ENCODE data around the gene STAB2. TPM values are rescaled to one million over a fixed set of nuclear protein-coding genes. Genes with fewer than 3 reads are reported as not detected.

The STAB2 gene
- total and polyA plus RNA-seq, 10 donors = 9.7 to 320 (median 200) TPM

DNA sequence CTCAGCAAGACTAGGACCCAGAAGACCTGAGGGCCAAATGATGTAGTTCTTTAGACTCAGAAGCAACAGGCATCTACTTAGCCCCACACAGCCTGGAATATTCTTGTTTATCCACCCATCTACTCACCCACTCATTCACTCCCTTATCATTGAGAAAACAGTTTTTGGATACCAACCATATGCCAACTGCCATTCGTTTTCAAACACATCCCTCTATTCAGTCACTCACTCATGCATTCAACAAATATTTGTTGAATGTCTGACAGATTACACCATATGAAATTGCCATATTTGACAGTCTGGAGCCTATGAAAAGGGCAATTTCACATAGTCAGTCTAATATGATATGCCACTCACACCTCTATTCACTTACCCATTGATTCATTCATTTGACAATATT lies 150.8 kb downstream of the STAB2 start:
- peaks cover 0 to 3% (median 0%) of the 10 kb centered on the region in 7 donors for H3K27me3 ChIP-seq (replicated peaks in 1 of 7)
- intact Hi-C loops (cut with DNase I; ENCODE audit: low total_unique reads) = no loop called here
- H3K36me3 ChIP-seq = peaks cover 0 to 47% (median 0%) of the 10 kb centered on the region in 6 donors
- no peak overlapping the region for H3K4me3 ChIP-seq
- DNase-seq = no peak
- WGBS, 5 donors = 51 to 80% (median 71%) methylated on average over 1 of the region's 1 CpG
- TF ChIP-seq POLR2A (IDR thresholded peaks at IDR 0.05) (no peak), POLR2AphosphoS5 (IDR thresholded peaks at IDR 0.05) (no peak)
- TF ChIP-seq, protein P1, sequence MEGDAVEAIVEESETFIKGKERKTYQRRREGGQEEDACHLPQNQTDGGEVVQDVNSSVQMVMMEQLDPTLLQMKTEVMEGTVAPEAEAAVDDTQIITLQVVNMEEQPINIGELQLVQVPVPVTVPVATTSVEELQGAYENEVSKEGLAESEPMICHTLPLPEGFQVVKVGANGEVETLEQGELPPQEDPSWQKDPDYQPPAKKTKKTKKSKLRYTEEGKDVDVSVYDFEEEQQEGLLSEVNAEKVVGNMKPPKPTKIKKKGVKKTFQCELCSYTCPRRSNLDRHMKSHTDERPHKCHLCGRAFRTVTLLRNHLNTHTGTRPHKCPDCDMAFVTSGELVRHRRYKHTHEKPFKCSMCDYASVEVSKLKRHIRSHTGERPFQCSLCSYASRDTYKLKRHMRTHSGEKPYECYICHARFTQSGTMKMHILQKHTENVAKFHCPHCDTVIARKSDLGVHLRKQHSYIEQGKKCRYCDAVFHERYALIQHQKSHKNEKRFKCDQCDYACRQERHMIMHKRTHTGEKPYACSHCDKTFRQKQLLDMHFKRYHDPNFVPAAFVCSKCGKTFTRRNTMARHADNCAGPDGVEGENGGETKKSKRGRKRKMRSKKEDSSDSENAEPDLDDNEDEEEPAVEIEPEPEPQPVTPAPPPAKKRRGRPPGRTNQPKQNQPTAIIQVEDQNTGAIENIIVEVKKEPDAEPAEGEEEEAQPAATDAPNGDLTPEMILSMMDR (IDR thresholded peaks at IDR 0.05 in 8 of 11, conservative IDR thresholded peaks at IDR 0.05 in 3 of 11) = no peak
- H3K27ac ChIP-seq = no peak overlapping the region
- H3K9me3 ChIP-seq = no peaks in the 10 kb centered on the region
- H3K4me1 ChIP-seq = peaks cover 0 to 9% (median 0%) of the 10 kb centered on the region in 6 donors

DNA sequence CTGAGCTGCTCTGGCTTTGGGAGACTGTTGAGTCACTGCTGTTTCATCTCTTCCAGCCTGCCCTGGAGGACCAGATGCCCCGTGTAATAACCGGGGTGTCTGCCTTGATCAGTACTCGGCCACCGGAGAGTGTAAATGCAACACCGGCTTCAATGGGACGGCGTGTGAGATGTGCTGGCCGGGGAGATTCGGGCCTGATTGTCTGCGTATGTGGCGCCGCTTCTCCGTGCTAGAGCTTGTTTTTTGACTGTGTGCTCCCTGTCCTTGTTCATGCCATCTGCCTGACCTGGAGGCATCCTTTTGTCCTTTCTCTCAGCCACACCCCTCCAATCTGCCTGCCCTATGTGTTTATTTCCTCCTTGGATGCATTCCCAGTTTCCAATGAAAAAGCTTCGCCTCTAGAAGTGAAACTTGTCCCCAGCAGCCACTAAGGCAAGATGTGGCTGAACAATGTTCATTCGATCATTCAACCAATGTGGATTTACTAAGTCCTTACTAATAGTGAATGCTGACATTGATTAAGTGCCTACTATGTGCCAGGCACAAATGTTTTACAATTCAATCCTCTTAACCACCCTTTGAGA lies 155.4 kb downstream of the STAB2 start:
- Histone ChIP-seq H3K9me3 (no peaks in the 10 kb centered on the region), H3K27ac (peak overlapping the region in 5 of 8 donors; percentile 4 to 64 (median 55)), H3K36me3 (peaks cover 0 to 47% (median 7%) of the 10 kb centered on the region in 6 donors), H3K4me3 (no peak overlapping the region), H3K4me1 (peaks cover 0 to 9% (median 0%) of the 10 kb centered on the region in 6 donors), H3K27me3 (replicated peaks in 1 of 7) (no peaks in the 10 kb centered on the region)
- DNase-seq = no peak
- WGBS, 5 donors = 62 to 86% (median 72%) methylated on average over 15 of the region's 15 CpGs
- intact Hi-C loops (cut with DNase I; ENCODE audit: low total_unique reads) = no loop called here
- TF ChIP-seq POLR2AphosphoS5 (IDR thresholded peaks at IDR 0.05) (peak in 2 of 3 donors; percentile 56 to 75), POLR2A (IDR thresholded peaks at IDR 0.05) (no peak)
- TF ChIP-seq, protein P1 (IDR thresholded peaks at IDR 0.05 in 8 of 11, conservative IDR thresholded peaks at IDR 0.05 in 3 of 11) = no peak

DNA sequence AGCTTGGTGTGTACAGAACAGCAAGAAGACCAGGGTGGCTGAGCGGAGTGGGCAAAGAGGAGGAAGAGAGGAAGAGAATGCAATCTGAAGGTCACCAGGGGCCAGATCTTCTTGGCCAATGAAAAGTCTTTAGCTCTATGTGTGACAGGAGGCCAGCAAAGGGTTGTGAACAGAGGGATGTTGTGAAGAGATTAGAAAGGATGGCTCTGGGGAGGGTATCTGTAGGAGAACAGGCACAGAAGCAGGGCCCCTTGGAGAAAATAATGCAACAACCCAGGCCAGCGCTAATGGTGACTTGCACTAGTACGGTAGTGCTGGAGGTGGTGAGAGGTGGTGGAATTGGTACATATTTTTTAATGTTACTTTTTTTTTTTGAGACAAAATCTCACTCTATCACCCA lies 156.7 kb downstream of the STAB2 start:
- TF ChIP-seq POLR2A (IDR thresholded peaks at IDR 0.05) (no peak), POLR2AphosphoS5 (IDR thresholded peaks at IDR 0.05) (no peak)
- TF ChIP-seq, protein P1 (IDR thresholded peaks at IDR 0.05 in 8 of 11, conservative IDR thresholded peaks at IDR 0.05 in 3 of 11) = no peak
- H3K27ac ChIP-seq = peak overlapping the region in 2 of 8 donors; percentile 4 to 42
- 95 to 98% (median 97%) methylated on average over 3 of the region's 3 CpGs for WGBS, 5 donors
- no peak overlapping the region for H3K4me3 ChIP-seq
- no peaks in the 10 kb centered on the region for H3K27me3 ChIP-seq (replicated peaks in 1 of 7)
- peaks cover 0 to 49% (median 8%) of the 10 kb centered on the region in 6 donors for H3K36me3 ChIP-seq
- intact Hi-C loops (cut with DNase I; ENCODE audit: low total_unique reads) = no loop called here
- H3K9me3 ChIP-seq = no peaks in the 10 kb centered on the region
- DNase-seq = no peak
- peaks cover 0 to 9% (median 0%) of the 10 kb centered on the region in 6 donors for H3K4me1 ChIP-seq

DNA sequence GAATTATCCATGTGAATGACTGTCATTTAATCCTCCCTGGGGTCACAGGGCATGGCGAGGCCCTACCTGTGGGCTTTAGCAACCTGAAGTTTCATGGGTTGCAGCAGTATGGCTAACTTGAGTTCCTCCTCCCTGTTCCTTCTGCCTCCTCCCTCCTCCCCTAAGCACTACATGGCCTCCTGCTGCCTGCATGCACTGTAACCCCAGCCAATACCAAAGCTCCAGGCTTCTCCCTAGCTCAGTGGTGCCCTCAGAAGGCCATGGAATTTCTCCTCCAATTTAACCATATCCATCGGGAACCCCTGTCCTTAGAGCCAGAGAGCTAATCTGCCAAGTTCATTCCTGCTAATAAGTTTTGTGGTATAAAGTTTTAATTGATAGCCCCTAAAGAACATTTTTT lies 158.9 kb downstream of the STAB2 start:
- Histone ChIP-seq H3K27ac (no peak overlapping the region), H3K4me3 (no peak overlapping the region), H3K36me3 (peaks cover 0 to 65% (median 10%) of the 10 kb centered on the region in 6 donors), H3K9me3 (no peaks in the 10 kb centered on the region), H3K27me3 (replicated peaks in 1 of 7) (no peaks in the 10 kb centered on the region), H3K4me1 (peaks cover 0 to 9% (median 0%) of the 10 kb centered on the region in 6 donors)
- 70 to 87% (median 83%) methylated on average over 2 of the region's 2 CpGs for WGBS, 5 donors
- no peak for DNase-seq
- TF ChIP-seq POLR2AphosphoS5 (IDR thresholded peaks at IDR 0.05) (no peak), POLR2A (IDR thresholded peaks at IDR 0.05) (no peak)
- TF ChIP-seq, protein P1 (IDR thresholded peaks at IDR 0.05 in 8 of 11, conservative IDR thresholded peaks at IDR 0.05 in 3 of 11) = no peak
- intact Hi-C loops (cut with DNase I; ENCODE audit: low total_unique reads) = no loop called here
